ENCODE measurements around the gene AFF2.

GRCh38 chrX:148552775-148553174 lies 52.4 kb downstream of the AFF2 start:
- TF ChIP-seq CTCF (IDR thresholded peaks at IDR 0.05) (no peak), POLR2A (IDR thresholded peaks at IDR 0.05) (no peak)
